Measurements from ENCODE around the gene PRR36.

PRR36 gene

GRCh38 chr19:7912697-7913564 is 38.7 kb upstream of the PRR36 start:
- DNase-seq: no peak

- DNase-seq: no peak
Measured at GRCh38 chr19:7912144-7912696, 38.0 kb upstream of the PRR36 start.

- no peak for DNase-seq
Measured at GRCh38 chr19:7911508-7912143, 37.4 kb upstream of the PRR36 start.

- no peak for DNase-seq
Measured at GRCh38 chr19:7910321-7911161, 36.4 kb upstream of the PRR36 start.

GRCh38 chr19:7909471-7910067 is 35.4 kb upstream of the PRR36 start:
- DNase-seq: no peak

- no peak for DNase-seq
Measured at GRCh38 chr19:7908742-7909461, 34.7 kb upstream of the PRR36 start.

- no peak for DNase-seq
Measured at GRCh38 chr19:7908078-7908699, 34.0 kb upstream of the PRR36 start.

GRCh38 chr19:7907544-7907943 is 33.4 kb upstream of the PRR36 start:
- DNase-seq: no peak

GRCh38 chr19:7907122-7907521 is 32.9 kb upstream of the PRR36 start:
- DNase-seq: no peak

- no peak for DNase-seq
Measured at GRCh38 chr19:7905859-7906258, 31.7 kb upstream of the PRR36 start.

GRCh38 chr19:7905268-7905667 is 31.1 kb upstream of the PRR36 start:
- DNase-seq: no peak

- DNase-seq: no peak
Measured at GRCh38 chr19:7904074-7905020, 30.2 kb upstream of the PRR36 start.

- DNase-seq: peak; percentile 94
Measured at GRCh38 chr19:7903244-7904073, 29.3 kb upstream of the PRR36 start, which contains the start of gene MAP2K7. Gene MAP2K7 (plus strand): TSS chr19:7903877. CDS start chr19:7903945, 68 bp downstream.

- no peak for DNase-seq
Measured at GRCh38 chr19:7902796-7903243, 28.6 kb upstream of the PRR36 start.

GRCh38 chr19:7901337-7901736 is 27.1 kb upstream of the PRR36 start:
- DNase-seq: no peak

- no peak for DNase-seq
Measured at GRCh38 chr19:7900931-7901330, 26.7 kb upstream of the PRR36 start.

- DNase-seq: no peak
Measured at GRCh38 chr19:7900401-7900870, 26.2 kb upstream of the PRR36 start.

GRCh38 chr19:7899751-7900378 is 25.7 kb upstream of the PRR36 start:
- DNase-seq: no peak

GRCh38 chr19:7898967-7899366 is 24.8 kb upstream of the PRR36 start:
- DNase-seq: no peak

All from NCI-H226 (cell line).